ENCODE data around the gene PHKA2.

The PHKA2 gene

GRCh38 chrX:18973527-18974192, 10.3 kb downstream of the PHKA2 start:
- DNase-seq, result no peak

DNA sequence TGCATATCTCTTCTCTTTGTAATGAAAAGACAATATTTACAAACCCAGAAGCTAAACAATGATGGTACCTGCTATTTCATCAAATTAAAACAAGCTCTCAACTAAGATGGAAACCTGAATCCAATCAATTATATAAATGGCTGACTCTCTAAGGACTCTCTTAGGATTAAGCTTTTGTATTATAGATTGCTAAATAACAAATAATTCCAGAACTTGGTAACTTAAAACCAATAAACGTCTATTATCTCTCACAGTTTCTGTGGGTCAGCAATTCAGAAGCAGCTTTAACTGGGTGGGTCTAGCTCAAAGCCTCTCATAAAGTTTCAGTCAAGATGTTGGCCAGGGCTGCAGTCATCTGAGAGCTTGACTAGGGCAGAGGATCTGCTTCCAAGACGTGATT, 12.4 kb downstream of the PHKA2 start:
- no peak for DNase-seq

DNA sequence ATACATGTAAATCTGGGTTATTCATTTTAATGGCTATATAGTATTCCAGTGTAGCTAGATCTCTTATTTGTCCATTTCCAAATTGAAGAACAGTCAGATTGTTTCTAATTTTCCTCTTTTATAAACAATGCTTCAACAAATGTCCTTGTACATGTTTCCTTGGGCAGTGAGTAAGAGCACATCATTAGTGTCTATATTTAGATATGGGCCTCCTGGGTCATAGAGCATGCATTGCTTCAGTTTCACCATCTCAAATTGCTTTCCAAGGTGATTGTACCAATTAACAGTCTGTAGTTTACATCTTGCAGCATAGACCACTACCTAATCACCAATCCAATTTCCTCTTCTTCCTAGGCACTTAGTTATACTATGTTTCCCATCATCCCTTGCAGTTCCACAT, 13.4 kb downstream of the PHKA2 start:
- no peak for DNase-seq

DNA sequence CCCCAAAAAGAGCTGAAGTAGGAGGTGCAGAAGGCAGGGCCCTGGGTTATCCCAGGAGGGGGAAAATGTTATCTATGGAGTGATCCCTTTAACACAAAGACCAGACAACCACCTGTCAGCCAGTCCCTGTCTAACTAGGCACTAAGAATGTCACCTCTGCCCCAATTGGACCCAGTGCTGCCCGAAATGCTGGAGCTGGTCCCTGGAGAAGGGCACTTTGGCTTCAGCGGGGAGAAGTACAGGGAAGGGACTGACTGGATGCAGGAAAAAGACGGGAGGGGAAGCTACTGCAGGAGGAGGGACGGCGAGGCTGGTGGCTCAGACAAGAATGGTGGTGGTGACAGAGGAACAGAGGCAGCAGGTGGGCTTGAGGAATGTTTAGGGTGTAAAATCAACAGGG, 17.3 kb downstream of the PHKA2 start:
- no peak for DNase-seq

DNA sequence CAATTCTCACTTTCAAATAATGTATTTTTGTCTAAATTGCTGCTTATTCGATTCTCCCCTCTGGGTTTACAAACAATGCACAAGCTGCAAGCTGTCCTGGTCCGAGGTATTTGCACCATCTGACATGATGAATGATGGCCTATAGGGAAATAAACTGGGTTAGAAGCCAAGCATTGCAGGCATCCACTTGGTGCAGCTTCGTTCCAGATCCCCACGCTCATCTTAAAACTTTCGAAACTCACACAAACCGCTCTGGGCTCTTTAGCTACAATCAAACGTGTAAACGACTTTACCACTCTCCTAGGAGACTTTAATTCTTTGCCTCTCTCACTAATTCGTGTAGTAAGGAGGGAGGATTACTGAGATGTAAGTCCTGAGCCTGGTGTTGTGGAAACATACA, 19.0 kb downstream of the PHKA2 start:
- DNase-seq, result no peak

DNA sequence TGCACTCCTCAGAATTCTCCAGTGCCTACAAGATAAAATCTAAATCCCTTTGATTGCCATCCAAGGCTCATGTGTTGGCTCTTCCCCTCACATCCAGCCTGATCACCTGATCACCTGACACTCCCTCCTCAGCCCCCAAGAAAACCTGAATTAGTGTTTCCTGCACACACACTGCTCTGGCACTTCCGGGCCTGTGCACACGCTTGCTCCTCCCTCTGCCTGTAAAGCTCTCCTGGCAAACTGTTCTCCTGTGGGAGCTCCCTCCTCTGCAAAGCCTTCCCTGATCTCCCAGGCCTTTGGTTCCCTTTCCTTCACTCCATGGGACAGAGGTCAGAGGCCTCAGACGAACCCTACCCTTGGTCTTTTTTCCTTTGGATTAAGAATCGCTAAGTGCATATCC, 19.9 kb downstream of the PHKA2 start:
- no peak for DNase-seq

- no peak for DNase-seq
These were observed 21.6 kb downstream of the PHKA2 start for GRCh38 chrX:18962329-18962728.

DNA sequence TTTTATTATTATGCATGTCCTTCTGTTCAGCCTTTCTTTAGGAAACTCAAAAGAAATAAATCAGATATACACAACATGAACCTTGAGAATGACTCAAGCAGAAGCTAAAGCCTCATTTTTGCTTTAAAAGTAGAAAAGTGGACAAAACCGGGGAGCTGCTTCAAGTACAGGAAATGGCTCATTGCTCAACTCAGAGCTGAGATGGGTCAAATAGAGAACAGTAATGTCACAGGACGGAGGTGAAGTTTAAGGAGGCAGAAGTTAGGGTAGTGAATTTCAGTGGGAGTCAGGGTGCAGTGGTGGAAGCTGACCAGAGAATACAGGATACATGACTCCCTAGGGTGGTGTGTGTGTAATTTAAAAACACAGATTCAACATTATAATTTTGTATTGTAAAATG, 22.2 kb downstream of the PHKA2 start:
- no peak for DNase-seq

DNA sequence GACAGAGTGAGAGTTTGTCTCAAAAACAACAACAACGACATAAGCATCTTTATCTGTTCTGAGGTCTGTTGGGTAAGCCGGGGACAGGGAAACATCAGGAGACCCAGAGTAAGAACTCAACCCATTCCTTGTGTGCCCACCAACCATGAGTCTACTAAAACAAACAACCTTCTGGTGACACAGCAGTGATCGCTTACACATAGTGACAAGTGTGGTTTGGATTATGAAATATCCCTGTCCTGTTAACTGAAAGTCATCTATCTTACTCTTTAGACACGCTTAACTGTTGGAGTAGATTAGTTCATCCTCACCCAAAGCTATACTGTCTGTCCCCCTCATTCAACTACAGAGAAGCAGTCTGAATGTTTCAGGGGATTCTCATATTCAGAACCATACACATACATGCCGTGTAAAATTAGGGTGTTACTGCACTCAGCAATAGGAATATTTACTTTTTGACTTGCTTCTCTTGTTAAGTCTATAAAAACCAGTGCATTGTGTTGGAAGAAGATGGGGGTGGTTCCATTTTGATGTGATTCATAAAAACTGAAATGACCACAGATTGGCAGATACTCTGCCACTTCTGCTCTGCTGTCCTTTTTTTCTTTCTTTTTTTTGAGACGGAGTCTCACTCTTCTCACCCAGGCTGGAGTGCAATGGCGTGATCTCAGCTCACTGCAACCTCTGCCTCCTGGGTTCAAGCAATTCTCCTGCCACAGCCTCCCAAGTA, 27.4 kb downstream of the PHKA2 start:
- no peak for DNase-seq

DNA sequence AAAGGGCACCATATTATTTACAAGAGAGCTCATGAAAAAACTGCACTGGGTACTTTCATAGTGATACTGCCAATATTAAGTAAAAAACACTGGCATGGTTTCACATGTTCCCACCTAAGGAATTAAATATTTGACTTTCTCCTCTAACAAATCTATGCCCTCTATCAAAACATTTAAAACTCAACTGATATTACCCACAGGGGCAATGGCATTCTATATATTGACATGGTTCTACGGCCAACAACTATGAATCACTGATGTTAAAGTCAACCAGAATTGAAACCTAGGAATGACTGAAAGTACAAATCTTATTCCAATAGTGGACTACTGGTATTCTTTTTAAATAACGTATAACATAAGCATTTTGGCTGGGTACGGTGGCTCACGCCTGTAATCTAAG, 28.2 kb downstream of the PHKA2 start:
- DNase-seq, result no peak

GRCh38 chrX:18951032-18951431, 32.9 kb downstream of the PHKA2 start:
- DNase-seq, result no peak

DNA sequence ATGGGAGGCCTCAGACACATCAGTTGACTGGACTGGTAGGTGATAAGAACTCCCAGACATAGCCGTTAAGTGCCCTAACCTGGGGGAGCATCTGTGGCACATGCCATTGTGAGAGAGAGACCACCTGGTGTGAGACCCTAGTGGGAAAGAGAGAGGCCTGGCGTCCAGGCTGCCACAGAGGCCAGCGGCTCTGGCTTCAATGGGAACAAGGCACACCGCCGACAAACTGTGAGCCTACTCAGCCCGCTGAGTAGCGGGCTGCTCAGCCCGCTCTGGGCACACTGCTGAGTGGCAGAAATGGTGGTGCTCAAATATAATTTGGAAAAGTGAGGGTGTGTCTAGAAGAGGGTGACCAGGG, 34.0 kb downstream of the PHKA2 start:
- no peak for DNase-seq

- DNase-seq, result no peak
These were observed 34.5 kb downstream of the PHKA2 start for GRCh38 chrX:18949291-18949943.

DNA sequence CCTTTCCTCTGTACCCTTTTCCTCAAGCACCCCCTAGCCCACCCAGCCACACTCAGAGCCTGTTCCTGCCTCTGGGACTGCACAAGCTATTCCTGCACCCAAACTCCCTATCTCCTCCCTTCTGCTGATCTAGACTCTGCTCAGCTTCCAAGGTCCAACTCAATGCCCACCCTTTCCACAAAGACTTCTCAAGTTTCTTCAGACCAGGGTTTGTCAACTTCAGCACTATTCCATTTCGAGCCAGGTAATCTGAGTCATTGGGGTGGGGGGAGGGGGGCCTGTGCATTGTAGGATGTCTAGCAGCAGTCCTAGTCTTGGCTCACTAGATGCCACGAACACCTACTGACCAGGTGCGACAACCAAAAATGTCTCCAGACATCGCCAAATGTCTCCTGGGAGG, 37.3 kb downstream of the PHKA2 start:
- no peak for DNase-seq

DNA sequence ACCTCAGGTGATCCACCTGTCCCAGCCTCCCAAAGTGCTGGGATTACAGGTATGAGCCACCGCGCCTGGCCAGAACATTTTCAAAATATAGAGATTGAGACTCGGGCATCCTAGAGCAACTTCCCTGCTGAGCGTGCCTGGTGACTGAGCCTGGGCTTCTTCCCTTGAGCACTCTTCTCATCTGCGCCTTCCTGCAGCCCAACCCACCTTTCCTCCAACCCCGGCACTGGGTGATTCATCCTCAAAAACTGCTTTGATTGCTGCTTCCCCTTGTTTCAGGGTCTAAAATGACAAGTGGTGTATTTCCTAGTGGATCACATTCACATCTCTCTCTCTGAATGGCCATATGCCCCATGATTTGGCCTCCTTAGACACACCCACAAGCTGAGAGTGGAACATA, 37.8 kb downstream of the PHKA2 start:
- DNase-seq, result no peak

DNA sequence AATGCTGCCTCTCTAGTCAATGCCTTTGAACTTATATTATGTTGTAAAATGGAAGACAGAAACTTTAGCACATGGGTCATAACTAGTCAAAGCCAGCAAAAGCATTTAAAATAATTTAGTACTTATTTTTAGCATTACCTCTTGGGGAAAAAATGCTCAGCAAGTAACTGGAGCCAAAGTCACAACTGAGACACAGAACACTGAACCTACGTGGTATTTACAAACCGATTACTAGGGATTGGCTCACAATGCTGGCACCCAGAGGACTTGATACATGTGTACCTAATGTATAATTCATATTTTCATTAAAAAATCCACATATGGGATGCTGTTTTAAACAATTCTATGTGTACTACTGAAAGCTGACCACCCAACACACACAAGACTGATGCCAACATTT, 38.4 kb downstream of the PHKA2 start:
- DNase-seq, result no peak

GRCh38 chrX:18944482-18944881, 39.4 kb downstream of the PHKA2 start:
- no peak for DNase-seq

GRCh38 chrX:18941896-18942295, 42.0 kb downstream of the PHKA2 start:
- no peak for DNase-seq

DNA sequence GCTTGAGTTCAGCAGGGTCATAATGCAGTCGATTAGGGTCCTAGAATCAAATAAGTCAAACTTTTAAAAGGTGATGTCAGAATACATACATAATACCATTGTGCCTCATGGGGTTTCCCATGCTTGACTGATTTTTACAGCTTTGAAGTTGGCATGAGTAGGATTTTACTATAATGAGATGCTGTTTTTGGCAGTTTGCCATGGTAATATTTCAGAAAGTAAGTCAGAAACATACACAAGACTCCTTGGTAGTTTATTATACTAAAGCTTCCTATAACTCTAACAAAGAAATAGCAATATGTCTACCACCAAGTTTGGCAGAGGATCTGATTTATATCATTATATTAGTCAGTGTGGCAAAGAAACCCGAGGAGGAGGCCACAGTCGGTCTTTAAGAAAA, 45.2 kb downstream of the PHKA2 start:
- DNase-seq, result no peak

GRCh38 chrX:18937173-18937572, 46.7 kb downstream of the PHKA2 start:
- no peak for DNase-seq

DNA sequence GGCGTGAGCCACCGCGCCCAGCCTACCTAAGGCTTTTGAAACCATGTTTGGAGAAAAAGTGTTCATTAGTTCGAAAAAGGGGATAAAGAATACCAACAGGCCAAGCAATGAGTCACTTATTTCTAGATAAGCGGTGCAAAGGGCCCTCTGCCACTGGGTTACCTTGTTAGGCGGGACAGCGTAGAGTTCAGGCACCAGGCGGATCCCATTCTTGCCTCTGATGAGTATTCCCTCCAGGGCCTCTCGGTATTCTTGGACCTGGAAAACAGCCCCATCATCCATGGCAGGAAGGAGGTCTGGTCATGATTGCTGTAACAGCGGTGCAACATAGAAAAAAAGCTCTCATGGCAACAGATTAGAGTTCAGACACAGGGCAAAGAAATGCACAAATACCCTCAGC, 48.0 kb downstream of the PHKA2 start:
- DNase-seq, result no peak

GRCh38 chrX:18934708-18935107, 49.2 kb downstream of the PHKA2 start:
- DNase-seq, result no peak

GRCh38 chrX:18933617-18934016, 50.3 kb downstream of the PHKA2 start:
- DNase-seq, result no peak

- DNase-seq, result no peak
These were observed 51.9 kb downstream of the PHKA2 start for GRCh38 chrX:18931972-18932371.

- DNase-seq, result no peak
These were observed 54.1 kb downstream of the PHKA2 start for GRCh38 chrX:18929775-18930174.
